ENCODE data around the gene IL1RL1. TPM values are rescaled to one million over a fixed set of nuclear protein-coding genes. Genes with fewer than 3 reads are reported as not detected.

Gene IL1RL1
- total RNA-seq, 1 donor from 2014 or later = 3.8 TPM

GRCh38 chr2:102289129-102289528 is 22.2 kb upstream of the IL1RL1 start:
- DNase-seq (ENCODE audit: low spot score) = no peak
- intact Hi-C loops (cut with DNase I) = no loop called here
- no peak for ATAC-seq

GRCh38 chr2:102290594-102290993 is 20.8 kb upstream of the IL1RL1 start:
- no peak for ATAC-seq
- intact Hi-C loops (cut with DNase I) = no loop called here
- no peak for DNase-seq (ENCODE audit: low spot score)

GRCh38 chr2:102291319-102292075 is 19.9 kb upstream of the IL1RL1 start:
- no peak for DNase-seq (ENCODE audit: low spot score)
- intact Hi-C loops (cut with DNase I) = no loop called here
- no peak for ATAC-seq

- intact Hi-C loops (cut with DNase I) = no loop called here
- DNase-seq (ENCODE audit: low spot score) (no peak), ATAC-seq (no peak)
Measured at GRCh38 chr2:102294802-102295489, 16.4 kb upstream of the IL1RL1 start.

- no peak for ATAC-seq
- DNase-seq (ENCODE audit: low spot score) = no peak
- intact Hi-C loops (cut with DNase I) = no loop called here
Measured at GRCh38 chr2:102295566-102295965, 15.8 kb upstream of the IL1RL1 start.

- DNase-seq (ENCODE audit: low spot score) (no peak), ATAC-seq (no peak)
- intact Hi-C loops (cut with DNase I) = no loop called here
Measured at GRCh38 chr2:102296449-102296848, 14.9 kb upstream of the IL1RL1 start.

- no peak for ATAC-seq
- DNase-seq (ENCODE audit: low spot score) = no peak
- intact Hi-C loops (cut with DNase I) = no loop called here
Measured at GRCh38 chr2:102297891-102298290, 13.5 kb upstream of the IL1RL1 start.

- ATAC-seq (no peak), DNase-seq (ENCODE audit: low spot score) (no peak)
- intact Hi-C loops (cut with DNase I) = no loop called here
Measured at GRCh38 chr2:102301867-102302362, 9.4 kb upstream of the IL1RL1 start.

- ATAC-seq (no peak), DNase-seq (ENCODE audit: low spot score) (no peak)
- intact Hi-C loops (cut with DNase I) = no loop called here
Measured at GRCh38 chr2:102302458-102302857, 8.9 kb upstream of the IL1RL1 start.

- intact Hi-C loops (cut with DNase I) = no loop called here
- ATAC-seq (no peak), DNase-seq (ENCODE audit: low spot score) (no peak)
Measured at GRCh38 chr2:102303589-102303988, 7.8 kb upstream of the IL1RL1 start.

GRCh38 chr2:102304268-102304667 is 7.1 kb upstream of the IL1RL1 start:
- no peak for DNase-seq (ENCODE audit: low spot score)
- intact Hi-C loops (cut with DNase I) = no loop called here
- ATAC-seq = no peak

- intact Hi-C loops (cut with DNase I) = no loop called here
- DNase-seq (ENCODE audit: low spot score) (no peak), ATAC-seq (no peak)
Measured at GRCh38 chr2:102304711-102305611, 6.4 kb upstream of the IL1RL1 start.

GRCh38 chr2:102306125-102306524 is 5.2 kb upstream of the IL1RL1 start:
- DNase-seq (ENCODE audit: low spot score) = no peak
- ATAC-seq = no peak
- intact Hi-C loops (cut with DNase I) = no loop called here

- no peak for ATAC-seq
- no peak for DNase-seq (ENCODE audit: low spot score)
- intact Hi-C loops (cut with DNase I) = no loop called here
Measured at GRCh38 chr2:102313025-102313424, 1.7 kb downstream of the IL1RL1 start.

- DNase-seq (ENCODE audit: low spot score) (no peak), ATAC-seq (no peak)
- intact Hi-C loops (cut with DNase I) = no loop called here
Measured at GRCh38 chr2:102313471-102313870, 2.1 kb downstream of the IL1RL1 start.

- no peak for ATAC-seq
- DNase-seq (ENCODE audit: low spot score) = no peak
- intact Hi-C loops (cut with DNase I) = no loop called here
Measured at GRCh38 chr2:102313950-102314349, 2.6 kb downstream of the IL1RL1 start.

GRCh38 chr2:102315921-102316320 is 4.6 kb downstream of the IL1RL1 start:
- intact Hi-C loops (cut with DNase I) = no loop called here
- DNase-seq (ENCODE audit: low spot score) = no peak
- no peak for ATAC-seq

- ATAC-seq (no peak), DNase-seq (ENCODE audit: low spot score) (no peak)
- intact Hi-C loops (cut with DNase I) = no loop called here
Measured at GRCh38 chr2:102317715-102318114, 6.4 kb downstream of the IL1RL1 start.

- no peak for DNase-seq (ENCODE audit: low spot score)
- no peak for ATAC-seq
- intact Hi-C loops (cut with DNase I) = no loop called here
Measured at GRCh38 chr2:102318437-102318836, 7.1 kb downstream of the IL1RL1 start.
